Gastrocnemius medialis (tissue), 4 donors: Measurements from ENCODE around the gene SURF4. TPM values are rescaled to one million over a fixed set of nuclear protein-coding genes. Genes with fewer than 3 reads are reported as not detected.

Source experiments
- ATAC-seq, 2 donors: fragments of 150-250 bp; one replicate each; pipeline ENCODE4 v1.9.1; 2016
- DNase-seq, 2 donors: peaks; one replicate each; pipeline ENCODE4 v3.0.0-alpha.2; 2019
- H3K27ac ChIP-seq, 4 donors: fragments of 200-600 bp; sonication (generic); 1 replicate in 1 of 4; 2 replicates in 3 of 4; pipeline ENCODE4 v1.5.1; 2016 to 2018; ENCODE audit warnings: mild to moderate bottlenecking in 2 of 4, moderate library complexity in 1 of 4
- H3K27me3 ChIP-seq, 3 donors: fragments of 200-600 bp; sonication (generic) in 2 of 3; 1 replicate in 1 of 3; 2 replicates in 2 of 3; pipeline versions ENCODE4 v1.5.1 to v1.6.0; 2016 to 2019; ENCODE audit warnings: mild to moderate bottlenecking in 1 of 3, moderate library complexity in 1 of 3
- H3K36me3 ChIP-seq, 2 donors: fragments of 200-600 bp; sonication (generic) in 1 of 2; one replicate each; pipeline ENCODE4 v1.5.1; 2017 to 2018
- H3K4me1 ChIP-seq, 2 donors: fragments of 200-600 bp; sonication (generic) in 1 of 2; one replicate each; pipeline ENCODE4 v1.5.1; 2016 to 2017; ENCODE audit warnings: mild to moderate bottlenecking in 2 of 2
- H3K4me3 ChIP-seq, 4 donors: fragments of 200-600 bp; sonication (generic) in 3 of 4; 1 replicate in 1 of 4; 2 replicates in 3 of 4; pipeline ENCODE4 v1.5.1; 2016 to 2019; ENCODE audit warnings: mild to moderate bottlenecking in 2 of 4
- H3K9me3 ChIP-seq, 3 donors: fragments of 200-600 bp; sonication (generic) in 2 of 3; 1 replicate in 1 of 3; 2 replicates in 2 of 3; pipeline ENCODE4 v1.5.1; 2016 to 2019
- CTCF ChIP-seq, 5 experiments: fragments of 450-650 bp in 3 of 5; fragments of 200-600 bp in 2 of 5; sonication (generic) in 2 of 5; IDR thresholded peaks in 4 of 5; conservative IDR thresholded peaks in 1 of 5; 1 replicate in 4 of 5; 2 replicates in 1 of 5; pipeline ENCODE4 v1.5.1; 2016 to 2019; ENCODE audit warnings: antibody characterized with exemption in 5 of 5, mild to moderate bottlenecking in 3 of 5, moderate library complexity in 3 of 5
- POLR2A ChIP-seq, 2 donors: fragments of 450-650 bp; IDR thresholded peaks; one replicate each; pipeline ENCODE4 v1.6.1; 2017; ENCODE audit warnings: antibody characterized with exemption in 2 of 2, mild to moderate bottlenecking in 2 of 2, moderate library complexity in 2 of 2
- in situ Hi-C, 4 donors: fragments of 200-750 bp; cut with MboI; loops; one replicate each; pipeline versions ENCODE4 v1.15.0 to v1.8.0; 2017; ENCODE audit warnings: low sequenced_read_pairs in 4 of 4
- intact Hi-C: fragments of 100-400 bp; cut with DNase I; formaldehyde crosslinking; loops from one replicate; pipeline ENCODE4 v1.15.1; 2023; ENCODE audit warnings: low total_unique reads
- total RNA-seq, 4 donors: library from RNA; depleted of rRNA; stranded (reverse); fragments of >200 nt; gene quantifications; one replicate each; pipeline versions ENCODE4 v1.1.0 to v1.2.3, GENCODE V29; 2016

SURF4 gene
- total RNA-seq, 4 donors from 2014 or later = 62.9 to 98.4 (median 73.4) TPM

GRCh38 chr9:133333566-133333965 is 42.3 kb downstream of the SURF4 start:
- H3K9me3 ChIP-seq = no peaks in the 10 kb centered on the region
- peaks cover 0 to 48% of the 10 kb centered on the region in 2 donors for H3K36me3 ChIP-seq
- DNase-seq (peak in 1 of 2 donors; percentile 7), ATAC-seq (no peak)
- no peaks in the 10 kb centered on the region for H3K27me3 ChIP-seq
- in situ Hi-C loops = no loop called here
- TF ChIP-seq POLR2A (IDR thresholded peaks at IDR 0.05) = no peak
- no peak for TF ChIP-seq CTCF (IDR thresholded peaks at IDR 0.05 in 4 of 5, conservative IDR thresholded peaks at IDR 0.05 in 1 of 5)
- H3K27ac ChIP-seq = no peak overlapping the region
- intact Hi-C loops = no loop called here
- peaks cover 20 to 22% of the 10 kb centered on the region in 2 donors for H3K4me1 ChIP-seq
- H3K4me3 ChIP-seq = no peak overlapping the region

GRCh38 chr9:133333011-133333410 is 42.8 kb downstream of the SURF4 start:
- no peak overlapping the region for H3K4me3 ChIP-seq
- no peak for ATAC-seq

GRCh38 chr9:133332381-133332730 is 43.5 kb downstream of the SURF4 start:
- intact Hi-C loops = no loop called here
- no peak for ATAC-seq
- no peaks in the 10 kb centered on the region for H3K9me3 ChIP-seq
- H3K27me3 ChIP-seq = no peaks in the 10 kb centered on the region
- H3K27ac ChIP-seq = no peak overlapping the region
- H3K4me1 ChIP-seq = peaks cover 20 to 22% of the 10 kb centered on the region in 2 donors
- in situ Hi-C loops = no loop called here
- no peak overlapping the region for H3K4me3 ChIP-seq
- peaks cover 0 to 48% of the 10 kb centered on the region in 2 donors for H3K36me3 ChIP-seq
- peak in 1 of 2 donors; percentile 7 for DNase-seq
- TF ChIP-seq POLR2A (IDR thresholded peaks at IDR 0.05) (no peak), CTCF (IDR thresholded peaks at IDR 0.05 in 4 of 5, conservative IDR thresholded peaks at IDR 0.05 in 1 of 5) (no peak)

More at GRCh38 chr9:133333011-133333410, 42.8 kb downstream of the SURF4 start:
- peaks cover 0 to 48% of the 10 kb centered on the region in 2 donors for H3K36me3 ChIP-seq
- no peak for TF ChIP-seq CTCF (IDR thresholded peaks at IDR 0.05 in 4 of 5, conservative IDR thresholded peaks at IDR 0.05 in 1 of 5)
- TF ChIP-seq POLR2A (IDR thresholded peaks at IDR 0.05) = no peak
- intact Hi-C loops (no loop called here), in situ Hi-C loops (no loop called here)
- peak in 1 of 2 donors; percentile 5 for DNase-seq
- H3K9me3 ChIP-seq = no peaks in the 10 kb centered on the region
- H3K27ac ChIP-seq = no peak overlapping the region
- peaks cover 20 to 22% of the 10 kb centered on the region in 2 donors for H3K4me1 ChIP-seq
- H3K27me3 ChIP-seq = no peaks in the 10 kb centered on the region

- peaks cover 0 to 48% of the 10 kb centered on the region in 2 donors for H3K36me3 ChIP-seq
- H3K27me3 ChIP-seq = no peaks in the 10 kb centered on the region
- no peak overlapping the region for H3K4me3 ChIP-seq
- H3K4me1 ChIP-seq = peaks cover 17 to 20% of the 10 kb centered on the region in 2 donors
- intact Hi-C loops = no loop called here
- in situ Hi-C loops = no loop called here
- no peaks in the 10 kb centered on the region for H3K9me3 ChIP-seq
- DNase-seq = peak in 1 of 2 donors; percentile 5
- no peak overlapping the region for H3K27ac ChIP-seq
- TF ChIP-seq CTCF (IDR thresholded peaks at IDR 0.05 in 4 of 5, conservative IDR thresholded peaks at IDR 0.05 in 1 of 5) (no peak), POLR2A (IDR thresholded peaks at IDR 0.05) (no peak)
- no peak for ATAC-seq
Measured at GRCh38 chr9:133331641-133332380, 44.0 kb downstream of the SURF4 start.
